ENCODE measurements around the gene MCOLN2.

DNA sequence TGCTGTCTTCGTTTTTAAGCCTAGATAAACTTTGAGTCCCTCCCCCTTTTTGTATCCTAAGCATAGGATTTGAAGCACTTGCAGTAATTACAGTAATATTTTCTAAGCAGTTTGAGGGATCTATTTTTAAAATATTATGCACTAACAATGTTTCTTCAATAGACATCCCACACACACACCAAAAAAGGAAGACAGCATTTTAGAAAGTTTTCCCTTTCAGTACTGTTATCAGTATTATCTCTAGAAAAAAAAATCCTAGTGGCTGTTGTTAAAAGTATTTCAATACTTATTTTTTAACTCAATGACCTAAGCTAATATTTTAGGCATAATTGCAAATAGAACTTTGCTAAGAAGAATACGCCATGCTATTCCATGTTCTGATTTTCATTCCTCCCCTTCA, 36.3 kb upstream of the MCOLN2 start:
- TF ChIP-seq, protein P1, sequence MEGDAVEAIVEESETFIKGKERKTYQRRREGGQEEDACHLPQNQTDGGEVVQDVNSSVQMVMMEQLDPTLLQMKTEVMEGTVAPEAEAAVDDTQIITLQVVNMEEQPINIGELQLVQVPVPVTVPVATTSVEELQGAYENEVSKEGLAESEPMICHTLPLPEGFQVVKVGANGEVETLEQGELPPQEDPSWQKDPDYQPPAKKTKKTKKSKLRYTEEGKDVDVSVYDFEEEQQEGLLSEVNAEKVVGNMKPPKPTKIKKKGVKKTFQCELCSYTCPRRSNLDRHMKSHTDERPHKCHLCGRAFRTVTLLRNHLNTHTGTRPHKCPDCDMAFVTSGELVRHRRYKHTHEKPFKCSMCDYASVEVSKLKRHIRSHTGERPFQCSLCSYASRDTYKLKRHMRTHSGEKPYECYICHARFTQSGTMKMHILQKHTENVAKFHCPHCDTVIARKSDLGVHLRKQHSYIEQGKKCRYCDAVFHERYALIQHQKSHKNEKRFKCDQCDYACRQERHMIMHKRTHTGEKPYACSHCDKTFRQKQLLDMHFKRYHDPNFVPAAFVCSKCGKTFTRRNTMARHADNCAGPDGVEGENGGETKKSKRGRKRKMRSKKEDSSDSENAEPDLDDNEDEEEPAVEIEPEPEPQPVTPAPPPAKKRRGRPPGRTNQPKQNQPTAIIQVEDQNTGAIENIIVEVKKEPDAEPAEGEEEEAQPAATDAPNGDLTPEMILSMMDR (IDR thresholded peaks at IDR 0.05; ENCODE audit: control extremely low read depth in 1 of 3, insufficient read depth in 1 of 3, low read depth in 1 of 3, low read length in 3 of 3): no peak
- TF ChIP-seq RFX5 (IDR thresholded peaks at IDR 0.05; ENCODE audit: borderline replicate concordance, low read depth, low read length) (no peak), RNF2 (IDR thresholded peaks at IDR 0.05; ENCODE audit: borderline replicate concordance, low read depth, low read length, missing control alignments, poor library complexity, severe bottlenecking) (no peak), TCF12 (IDR thresholded peaks at IDR 0.05; ENCODE audit: low read depth, low read length) (no peak), RAD21 (IDR thresholded peaks at IDR 0.05 in 1 of 2, conservative IDR thresholded peaks at IDR 0.05 in 1 of 2; ENCODE audit: low read depth in 2 of 2, low read length in 2 of 2) (no peak), POLR2A (IDR thresholded peaks at IDR 0.05; ENCODE audit: control extremely low read depth in 1 of 2, low read depth in 2 of 2, low read length in 2 of 2) (no peak), TAF7 (optimal IDR thresholded peaks at IDR 0.05; ENCODE audit: borderline replicate concordance, low read depth, low read length) (no peak), POU5F1 (IDR thresholded peaks at IDR 0.05; ENCODE audit: low read depth, low read length) (no peak), EP300 (IDR thresholded peaks at IDR 0.05; ENCODE audit: borderline replicate concordance in 1 of 2, low read depth in 2 of 2, low read length in 2 of 2) (no peak), CEBPB (IDR thresholded peaks at IDR 0.05; ENCODE audit: low read depth, low read length) (no peak), CBX5 (IDR thresholded peaks at IDR 0.05; ENCODE audit: low read depth, low read length) (no peak), YY1 (IDR thresholded peaks at IDR 0.05; ENCODE audit: low read depth, low read length) (no peak), GABPA (IDR thresholded peaks at IDR 0.05; ENCODE audit: borderline replicate concordance, insufficient read depth, low read length) (no peak)

All from H1 (cell line).